NCI-H82 treated with DMSO at 0.1 percent for 48 hours (cell line): ENCODE data around the gene LMO7.

ENCODE experiments used
- DNase-seq: peaks from one replicate; lab custom pipeline; 2025; ENCODE audit not compliant: unreplicated experiment; lab: John Stamatoyannopoulos, UW

LMO7 gene

GRCh38 chr13:75832812-75833211 is 196.7 kb downstream of the LMO7 start:
- no peak for DNase-seq

- DNase-seq = no peak
Observed at GRCh38 chr13:75836441-75836840, 200.3 kb downstream of the LMO7 start.

- no peak for DNase-seq
Observed at GRCh38 chr13:75838366-75839005, 202.4 kb downstream of the LMO7 start.

GRCh38 chr13:75839406-75839805 is 203.3 kb downstream of the LMO7 start:
- DNase-seq = no peak

- no peak for DNase-seq
Observed at GRCh38 chr13:75841905-75842304, 205.8 kb downstream of the LMO7 start.

GRCh38 chr13:75843074-75843473 is 206.9 kb downstream of the LMO7 start:
- DNase-seq = no peak

- DNase-seq = no peak
Observed at GRCh38 chr13:75843991-75844390, 207.9 kb downstream of the LMO7 start.

- DNase-seq = no peak
Observed at GRCh38 chr13:75847588-75847987, 211.5 kb downstream of the LMO7 start.

GRCh38 chr13:75850916-75851315 is 214.8 kb downstream of the LMO7 start:
- no peak for DNase-seq

GRCh38 chr13:75855216-75855615 is 219.1 kb downstream of the LMO7 start:
- no peak for DNase-seq

- no peak for DNase-seq
Observed at GRCh38 chr13:75855847-75856246, 219.7 kb downstream of the LMO7 start.

GRCh38 chr13:75857291-75857690 is 221.2 kb downstream of the LMO7 start:
- DNase-seq = no peak

- no peak for DNase-seq
Observed at GRCh38 chr13:75860935-75861334, 224.8 kb downstream of the LMO7 start.

- no peak for DNase-seq
Observed at GRCh38 chr13:75861786-75862185, 225.7 kb downstream of the LMO7 start.

- no peak for DNase-seq
Observed at GRCh38 chr13:75864718-75865117, 228.6 kb downstream of the LMO7 start.

- no peak for DNase-seq
Observed at GRCh38 chr13:75867379-75868117, 231.4 kb downstream of the LMO7 start.

GRCh38 chr13:75869981-75870380 is 233.9 kb downstream of the LMO7 start:
- no peak for DNase-seq

GRCh38 chr13:75870397-75870903 is 234.3 kb downstream of the LMO7 start:
- DNase-seq = no peak

- no peak for DNase-seq
Observed at GRCh38 chr13:75871059-75871458, 234.9 kb downstream of the LMO7 start.

- no peak for DNase-seq
Observed at GRCh38 chr13:75872980-75873379, 236.8 kb downstream of the LMO7 start.

- no peak for DNase-seq
Observed at GRCh38 chr13:75873494-75873893, 237.4 kb downstream of the LMO7 start.

- DNase-seq = no peak
Observed at GRCh38 chr13:75875450-75875849, 239.3 kb downstream of the LMO7 start.
